NB4 (cell line): Measurements from ENCODE around the gene ITFG2.
"Not testable (repeated sequence)": the region's sequence is repeated elsewhere in the genome, so short reads cannot be mapped to it uniquely, and the experiment has no call there.

Experiments
- CTCF ChIP-seq: IDR thresholded peaks from one replicate; pipeline ENCODE4 v1.5.1; 2012; ENCODE audit warnings: low read depth, low read length
- MYC ChIP-seq: IDR thresholded peaks from 2 replicates; pipeline ENCODE4 v1.6.1; 2011; ENCODE audit warnings: low read depth, low read length

GRCh38 chr12:2770544-2770943, 41.9 kb upstream of the ITFG2 start:
- TF ChIP-seq CTCF, MYC: not testable (repeated sequence)
